ENCODE data around the gene PLD5.
A peak's percentile ranks its signal among the peaks of the same experiment; 100 is the strongest.
"Not testable (repeated sequence)": the region's sequence is repeated elsewhere in the genome, so short reads cannot be mapped to it uniquely, and the experiment has no call there.

Gene PLD5

DNA sequence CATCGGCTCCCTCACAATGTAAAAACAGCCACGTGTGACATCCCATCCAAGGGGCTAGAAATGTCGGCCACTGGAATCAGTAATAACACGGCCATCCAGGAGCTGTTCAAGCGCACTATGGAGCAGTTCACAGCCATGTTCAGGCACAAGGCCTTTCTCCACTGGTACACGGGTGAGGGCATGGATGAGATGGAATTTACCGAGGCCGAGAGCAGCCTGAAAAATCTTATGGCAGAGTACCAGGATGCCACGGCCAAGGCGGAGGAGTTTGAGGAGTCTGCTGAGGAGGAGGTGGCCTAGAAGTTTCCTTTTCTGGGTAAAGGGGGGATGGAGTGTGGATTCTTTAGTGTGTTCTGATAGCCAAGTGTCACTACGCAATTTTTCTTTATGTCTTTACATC, 464.5 kb downstream of the PLD5 start:
- no peak overlapping the region for H3K4me2 ChIP-seq (ENCODE audit: low read length)
- no peak overlapping the region for H3K4me3 ChIP-seq (ENCODE audit: low read length)
- no peaks in the 10 kb centered on the region for H4K20me1 ChIP-seq (ENCODE audit: control insufficient read depth, insufficient read depth, low read depth, low read length)
- no peak for TF ChIP-seq EZH2phosphoT487 (IDR thresholded peaks at IDR 0.05; ENCODE audit: borderline replicate concordance, low read length)
- TF ChIP-seq, protein P1, sequence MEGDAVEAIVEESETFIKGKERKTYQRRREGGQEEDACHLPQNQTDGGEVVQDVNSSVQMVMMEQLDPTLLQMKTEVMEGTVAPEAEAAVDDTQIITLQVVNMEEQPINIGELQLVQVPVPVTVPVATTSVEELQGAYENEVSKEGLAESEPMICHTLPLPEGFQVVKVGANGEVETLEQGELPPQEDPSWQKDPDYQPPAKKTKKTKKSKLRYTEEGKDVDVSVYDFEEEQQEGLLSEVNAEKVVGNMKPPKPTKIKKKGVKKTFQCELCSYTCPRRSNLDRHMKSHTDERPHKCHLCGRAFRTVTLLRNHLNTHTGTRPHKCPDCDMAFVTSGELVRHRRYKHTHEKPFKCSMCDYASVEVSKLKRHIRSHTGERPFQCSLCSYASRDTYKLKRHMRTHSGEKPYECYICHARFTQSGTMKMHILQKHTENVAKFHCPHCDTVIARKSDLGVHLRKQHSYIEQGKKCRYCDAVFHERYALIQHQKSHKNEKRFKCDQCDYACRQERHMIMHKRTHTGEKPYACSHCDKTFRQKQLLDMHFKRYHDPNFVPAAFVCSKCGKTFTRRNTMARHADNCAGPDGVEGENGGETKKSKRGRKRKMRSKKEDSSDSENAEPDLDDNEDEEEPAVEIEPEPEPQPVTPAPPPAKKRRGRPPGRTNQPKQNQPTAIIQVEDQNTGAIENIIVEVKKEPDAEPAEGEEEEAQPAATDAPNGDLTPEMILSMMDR (IDR thresholded peaks at IDR 0.05; ENCODE audit: low read depth, low read length, poor library complexity, severe bottlenecking): no peak
- no peaks in the 10 kb centered on the region for H3K79me2 ChIP-seq (ENCODE audit: control insufficient read depth, low read length)
- H3K4me1 ChIP-seq (ENCODE audit: control insufficient read depth, low read length): peaks cover 7% of the 10 kb centered on the region
- H3K36me3 ChIP-seq (ENCODE audit: control insufficient read depth, low read length): no peaks in the 10 kb centered on the region
- no peak overlapping the region for H3K27ac ChIP-seq (ENCODE audit: low read depth, low read length)
- H3K27me3 ChIP-seq (ENCODE audit: control insufficient read depth, low read length): no peaks in the 10 kb centered on the region
- no peaks in the 10 kb centered on the region for H3K9me2 ChIP-seq (replicated peaks; ENCODE audit: control insufficient read depth, low read length)
- no peaks in the 10 kb centered on the region for H3F3A ChIP-seq (ENCODE audit: control insufficient read depth, insufficient read depth)
- H3K9me3 ChIP-seq (ENCODE audit: control insufficient read depth, insufficient read depth, low read length): no peaks in the 10 kb centered on the region

DNA sequence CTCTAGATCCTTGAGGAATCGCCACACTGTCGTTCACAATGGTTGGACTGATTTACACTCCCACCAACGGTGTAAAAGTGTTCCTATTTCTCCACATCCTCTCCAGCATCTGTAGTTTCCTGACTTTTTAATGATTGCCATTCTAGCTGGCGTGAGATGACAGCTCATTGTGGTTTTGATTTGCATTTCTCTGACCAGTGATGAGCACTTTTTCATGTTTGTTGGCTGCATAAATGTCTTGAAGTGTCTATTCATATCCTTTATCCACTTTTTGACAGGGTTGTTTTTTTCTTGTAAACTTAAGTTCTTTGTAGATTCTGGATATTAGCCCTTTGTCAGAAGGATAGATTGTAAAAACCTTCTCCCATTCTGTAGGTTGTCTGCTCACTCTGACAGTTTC, 465.9 kb downstream of the PLD5 start:
- not testable (repeated sequence) for H3K27me3 ChIP-seq (ENCODE audit: control insufficient read depth, low read length); H3F3A ChIP-seq (ENCODE audit: control insufficient read depth, insufficient read depth); H3K9me3 ChIP-seq (ENCODE audit: control insufficient read depth, insufficient read depth, low read length); H3K79me2 ChIP-seq (ENCODE audit: control insufficient read depth, low read length); H3K4me1 ChIP-seq (ENCODE audit: control insufficient read depth, low read length); H3K4me3 ChIP-seq (ENCODE audit: low read length); H3K27ac ChIP-seq (ENCODE audit: low read depth, low read length); H4K20me1 ChIP-seq (ENCODE audit: control insufficient read depth, insufficient read depth, low read depth, low read length); H3K36me3 ChIP-seq (ENCODE audit: control insufficient read depth, low read length); H3K9me2 ChIP-seq (replicated peaks; ENCODE audit: control insufficient read depth, low read length)
- 0 out of 2 replicates have a peak overlapping the region, but pooled peaks have one; percentile 21 for H3K4me2 ChIP-seq (ENCODE audit: low read length)

DNA sequence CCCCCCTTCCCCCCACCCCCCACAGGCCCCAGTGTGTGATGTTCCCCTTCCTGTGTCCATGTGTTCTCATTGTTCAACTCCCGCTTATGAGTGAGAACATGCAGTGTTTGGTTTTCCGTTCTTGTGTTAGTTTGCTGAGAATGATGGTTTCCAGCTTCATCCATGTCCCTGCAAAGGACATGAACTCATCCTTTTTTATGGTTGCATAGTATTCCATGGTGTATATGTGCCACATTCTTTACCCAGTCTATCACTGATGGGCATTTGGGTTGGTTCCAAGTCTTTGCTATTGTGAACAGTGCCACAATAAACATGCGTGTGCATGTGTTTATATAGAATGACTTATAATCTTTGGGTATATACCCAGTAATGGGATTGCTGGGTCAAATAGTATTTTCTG, 466.3 kb downstream of the PLD5 start:
- H3K36me3 ChIP-seq (ENCODE audit: control insufficient read depth, low read length); H3K9me3 ChIP-seq (ENCODE audit: control insufficient read depth, insufficient read depth, low read length); H3K4me3 ChIP-seq (ENCODE audit: low read length); H3K4me2 ChIP-seq (ENCODE audit: low read length); H3K79me2 ChIP-seq (ENCODE audit: control insufficient read depth, low read length); H3K27ac ChIP-seq (ENCODE audit: low read depth, low read length); H3K9me2 ChIP-seq (replicated peaks; ENCODE audit: control insufficient read depth, low read length); H3K27me3 ChIP-seq (ENCODE audit: control insufficient read depth, low read length); H4K20me1 ChIP-seq (ENCODE audit: control insufficient read depth, insufficient read depth, low read depth, low read length); H3F3A ChIP-seq (ENCODE audit: control insufficient read depth, insufficient read depth); H3K4me1 ChIP-seq (ENCODE audit: control insufficient read depth, low read length): not testable (repeated sequence)

DNA sequence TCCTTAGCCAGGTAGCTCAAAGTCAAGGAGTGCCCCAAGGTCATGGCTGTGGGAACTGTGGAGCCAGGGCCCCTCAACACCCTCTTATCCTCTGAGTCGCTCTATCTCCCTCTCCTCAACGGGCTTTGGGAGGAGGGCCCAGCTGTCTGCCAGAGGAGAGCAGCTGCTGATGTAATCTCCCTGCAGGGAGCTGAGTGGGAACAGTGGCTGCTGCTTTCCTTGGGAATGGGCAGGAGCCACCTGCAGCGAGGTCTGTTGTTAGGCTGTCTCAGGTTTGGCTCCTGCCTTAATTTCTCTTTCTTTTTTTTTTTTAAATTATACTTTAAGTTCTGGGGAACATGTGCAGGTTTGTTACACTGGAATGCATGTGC, 466.8 kb downstream of the PLD5 start:
- TF ChIP-seq, protein P1 (IDR thresholded peaks at IDR 0.05; ENCODE audit: low read depth, low read length, poor library complexity, severe bottlenecking): no peak
- no peak for TF ChIP-seq EZH2phosphoT487 (IDR thresholded peaks at IDR 0.05; ENCODE audit: borderline replicate concordance, low read length)
- Histone ChIP-seq H3K36me3 (ENCODE audit: control insufficient read depth, low read length) (no peaks in the 10 kb centered on the region), H3K4me2 (ENCODE audit: low read length) (no peak overlapping the region), H3K9me2 (replicated peaks; ENCODE audit: control insufficient read depth, low read length) (no peaks in the 10 kb centered on the region), H4K20me1 (ENCODE audit: control insufficient read depth, insufficient read depth, low read depth, low read length) (no peaks in the 10 kb centered on the region), H3K4me3 (ENCODE audit: low read length) (no peak overlapping the region), H3K4me1 (ENCODE audit: control insufficient read depth, low read length) (peaks cover 7% of the 10 kb centered on the region), H3K79me2 (ENCODE audit: control insufficient read depth, low read length) (no peaks in the 10 kb centered on the region), H3K27me3 (ENCODE audit: control insufficient read depth, low read length) (no peaks in the 10 kb centered on the region), H3K9me3 (ENCODE audit: control insufficient read depth, insufficient read depth, low read length) (no peaks in the 10 kb centered on the region), H3F3A (ENCODE audit: control insufficient read depth, insufficient read depth) (no peaks in the 10 kb centered on the region), H3K27ac (ENCODE audit: low read depth, low read length) (no peak overlapping the region)

Data from DOHH2 (cell line).